ENCODE measurements around the gene E2F8.

E2F8 gene

DNA sequence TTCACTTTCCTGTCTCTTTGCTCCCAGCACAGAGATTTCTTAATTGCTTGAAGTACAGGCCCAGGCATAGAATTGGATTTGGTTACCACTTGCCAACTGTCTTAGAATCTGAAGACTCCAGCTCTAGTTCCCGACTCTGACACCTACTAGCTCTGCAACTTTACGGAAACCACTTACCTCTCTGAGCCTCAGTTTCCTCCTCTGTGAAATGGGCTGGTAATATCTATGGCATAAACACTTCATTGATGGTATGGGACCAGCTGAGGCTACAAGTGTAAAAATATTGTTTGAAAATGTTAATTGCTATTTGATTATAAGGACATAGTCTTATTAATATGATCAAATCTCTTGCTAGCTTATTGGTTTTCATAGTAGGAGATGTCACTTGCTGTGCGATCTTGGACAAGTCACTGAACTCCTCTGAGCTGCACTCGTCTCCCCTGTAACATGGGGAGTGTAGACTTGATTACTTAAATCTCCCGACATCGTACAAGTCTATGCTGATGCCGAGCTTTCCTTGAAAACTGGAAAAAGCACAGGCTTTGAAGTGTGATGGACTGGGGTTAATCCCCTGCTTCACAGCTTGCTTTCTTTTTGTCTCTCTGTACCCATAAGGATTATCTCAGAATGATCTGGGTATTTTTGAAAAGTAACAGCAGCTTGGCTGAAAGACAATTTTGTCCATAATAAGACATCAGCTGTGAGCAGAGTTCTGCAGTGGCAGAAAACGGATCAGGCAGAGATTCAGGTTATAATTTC is 11.8 kb upstream of the E2F8 start:
- DNase-seq: no peak

DNA sequence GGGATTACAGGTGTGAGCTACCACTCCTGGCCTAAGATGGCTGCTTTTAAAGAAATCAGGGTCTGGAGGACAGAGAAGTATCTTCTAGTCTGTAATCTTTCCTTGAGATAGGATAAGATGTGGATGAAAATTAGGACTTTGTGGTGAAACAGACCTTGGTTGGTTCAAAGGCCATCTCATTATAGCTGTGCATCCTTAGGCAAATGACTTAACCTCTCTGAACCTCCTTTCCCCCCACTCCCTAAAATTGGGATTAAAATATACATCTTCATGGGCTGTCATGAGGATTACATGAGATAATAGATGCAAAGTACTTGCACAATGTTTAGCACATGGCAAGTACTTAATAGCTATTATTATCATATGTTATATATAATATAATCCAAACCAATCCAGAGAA is 10.8 kb upstream of the E2F8 start:
- DNase-seq: no peak

DNA sequence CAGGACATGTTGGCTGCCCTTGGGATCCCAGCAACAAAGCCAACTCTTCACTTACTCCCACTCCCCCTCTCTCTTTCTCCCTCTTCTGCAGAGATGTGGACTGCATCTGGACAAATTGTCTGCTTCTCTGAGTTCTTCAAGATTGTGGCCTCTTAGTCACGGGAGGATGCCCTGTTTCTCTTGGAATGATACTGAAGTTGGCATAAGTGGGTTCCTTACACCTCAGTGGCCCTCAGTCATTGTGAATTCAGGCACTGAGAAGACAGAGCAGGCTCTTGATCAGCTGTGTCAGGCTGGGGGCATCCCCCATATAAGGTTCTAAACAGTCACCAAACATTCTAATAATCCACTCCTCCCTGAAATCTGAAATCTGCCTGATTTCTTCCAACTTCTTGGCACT is 6.1 kb upstream of the E2F8 start:
- DNase-seq: no peak

DNA sequence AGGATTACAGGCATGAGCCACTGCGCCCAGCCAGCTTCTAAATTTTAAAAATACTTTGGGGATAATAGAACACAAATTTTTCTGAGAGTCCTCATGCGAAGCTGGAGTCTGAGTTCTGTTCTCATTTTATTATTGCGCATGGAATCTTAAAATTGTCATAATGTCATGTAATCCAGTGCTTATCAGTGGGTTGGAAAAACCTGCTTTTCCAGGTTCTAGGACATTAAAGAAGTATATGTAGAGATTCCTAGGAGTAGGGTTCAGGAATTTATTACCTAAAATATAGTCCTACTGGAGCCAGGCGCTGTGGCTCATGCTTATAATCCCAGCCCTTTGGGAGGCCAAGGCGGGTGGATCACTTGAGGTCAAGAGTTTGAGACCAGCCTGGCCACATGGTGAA is 4.6 kb upstream of the E2F8 start:
- no peak for DNase-seq

DNA sequence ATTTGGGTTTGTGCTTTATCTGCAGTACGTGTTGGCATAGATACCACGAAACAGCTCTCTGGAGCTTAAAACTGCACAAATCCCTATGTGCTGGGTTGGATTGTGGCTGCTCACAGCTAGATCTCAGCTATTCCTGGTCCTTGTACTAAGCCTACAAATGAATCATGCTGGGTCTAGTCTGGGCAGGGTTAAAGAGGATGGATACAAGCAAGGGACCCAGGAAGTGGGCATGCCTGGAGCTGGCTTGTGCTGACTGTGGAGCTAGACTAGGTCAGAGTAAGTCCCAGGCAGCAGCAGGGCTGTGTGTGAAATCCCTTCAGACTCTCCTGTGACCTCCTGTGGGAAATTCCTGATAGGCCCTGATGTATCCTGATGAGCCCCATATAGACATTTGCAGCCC is 3.9 kb upstream of the E2F8 start:
- DNase-seq: no peak

DNA sequence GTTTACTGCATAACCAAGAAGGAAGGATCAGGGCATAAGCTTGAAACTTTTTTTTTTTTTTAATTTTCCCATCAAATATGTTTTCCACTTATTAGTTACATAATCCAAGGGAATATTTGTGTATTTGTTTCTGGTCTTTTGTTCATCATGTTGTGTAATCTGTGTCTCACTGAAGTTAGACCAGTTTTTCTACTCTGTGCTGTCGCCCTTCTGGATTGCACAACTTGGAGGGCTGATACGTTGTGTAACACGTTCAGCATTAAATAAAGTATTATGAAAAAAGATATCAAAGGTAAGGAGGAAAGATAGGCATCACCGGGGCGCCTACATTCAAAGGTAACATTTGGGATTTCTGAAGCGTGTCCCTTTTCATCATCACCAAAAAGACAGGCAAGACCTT is 3.3 kb upstream of the E2F8 start:
- DNase-seq: no peak

DNA sequence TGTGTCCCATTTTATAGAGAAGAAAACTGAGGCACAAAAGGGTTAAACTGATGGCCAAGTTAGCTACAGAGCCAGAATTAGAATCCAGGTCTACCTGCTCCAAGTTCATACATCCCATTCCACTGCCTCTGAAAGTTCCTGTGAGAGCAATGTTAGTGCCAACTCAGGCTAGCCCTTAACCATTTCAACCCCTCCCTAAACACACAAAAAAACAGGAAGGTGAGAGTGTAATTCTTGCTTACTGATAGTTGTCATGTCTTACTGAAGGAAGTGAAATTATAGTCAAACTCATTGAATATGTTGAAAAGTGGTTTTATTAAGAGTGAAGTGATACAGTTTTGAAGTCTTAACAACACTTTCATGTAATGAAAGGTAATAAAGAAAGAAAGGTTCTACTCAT is 2.9 kb upstream of the E2F8 start:
- DNase-seq: no peak

DNA sequence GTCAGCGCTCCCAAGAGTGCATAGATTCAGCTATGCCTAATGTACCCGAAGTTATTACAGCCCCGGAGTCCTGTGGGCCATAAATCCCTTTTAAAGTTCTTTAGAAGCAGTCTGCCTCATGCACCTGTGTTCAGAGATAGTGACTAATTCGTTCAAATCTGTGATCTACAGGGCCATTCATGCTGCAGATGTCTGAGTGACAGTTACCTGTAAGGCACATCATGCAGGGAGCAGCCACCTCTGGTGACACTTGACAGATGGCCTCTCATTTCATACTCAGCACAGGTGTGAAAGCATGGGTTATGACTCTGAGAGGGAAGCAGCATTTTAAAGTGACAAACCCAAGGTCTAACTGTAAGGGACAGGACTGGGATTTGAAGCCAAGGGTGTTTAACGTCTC is 2.4 kb upstream of the E2F8 start:
- no peak for DNase-seq

DNA sequence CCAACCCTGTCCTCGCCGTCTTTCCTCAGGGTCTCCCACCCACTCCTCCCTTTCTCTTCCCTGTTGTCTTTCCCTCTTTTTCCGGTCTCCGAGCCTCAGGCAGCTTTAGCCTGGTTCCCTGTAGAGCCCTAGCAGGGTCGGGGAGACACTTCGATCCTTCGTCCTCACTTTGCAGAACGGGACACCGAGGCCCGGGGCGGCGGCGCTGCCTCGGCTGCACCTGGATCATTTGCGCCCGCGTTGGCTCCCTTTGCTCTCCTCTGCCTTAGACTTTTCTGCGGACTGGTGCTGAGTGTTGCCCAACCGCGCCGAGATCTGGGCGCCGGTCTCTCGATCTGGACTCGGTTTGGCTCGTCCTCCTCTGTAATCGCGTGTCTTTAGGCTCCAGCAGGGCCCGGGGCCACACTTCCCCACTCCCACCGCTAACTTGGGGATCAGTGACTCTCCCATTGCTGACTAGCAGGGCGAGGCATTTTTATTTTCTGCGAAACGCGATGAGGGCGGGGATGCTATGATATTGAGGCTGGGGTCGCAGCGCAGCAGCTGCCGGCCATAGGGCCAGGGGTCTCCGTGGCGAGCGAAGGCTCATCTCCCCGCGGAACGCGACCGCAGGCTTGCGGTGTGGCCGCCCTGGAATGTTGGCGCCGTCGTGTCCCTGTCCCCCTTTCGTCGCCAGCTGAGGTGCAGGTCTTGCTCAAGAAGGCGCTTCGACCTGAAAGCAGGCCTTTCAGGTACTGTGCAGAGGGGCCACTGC is 1.6 kb upstream of the E2F8 start:
- no peak for DNase-seq

DNA sequence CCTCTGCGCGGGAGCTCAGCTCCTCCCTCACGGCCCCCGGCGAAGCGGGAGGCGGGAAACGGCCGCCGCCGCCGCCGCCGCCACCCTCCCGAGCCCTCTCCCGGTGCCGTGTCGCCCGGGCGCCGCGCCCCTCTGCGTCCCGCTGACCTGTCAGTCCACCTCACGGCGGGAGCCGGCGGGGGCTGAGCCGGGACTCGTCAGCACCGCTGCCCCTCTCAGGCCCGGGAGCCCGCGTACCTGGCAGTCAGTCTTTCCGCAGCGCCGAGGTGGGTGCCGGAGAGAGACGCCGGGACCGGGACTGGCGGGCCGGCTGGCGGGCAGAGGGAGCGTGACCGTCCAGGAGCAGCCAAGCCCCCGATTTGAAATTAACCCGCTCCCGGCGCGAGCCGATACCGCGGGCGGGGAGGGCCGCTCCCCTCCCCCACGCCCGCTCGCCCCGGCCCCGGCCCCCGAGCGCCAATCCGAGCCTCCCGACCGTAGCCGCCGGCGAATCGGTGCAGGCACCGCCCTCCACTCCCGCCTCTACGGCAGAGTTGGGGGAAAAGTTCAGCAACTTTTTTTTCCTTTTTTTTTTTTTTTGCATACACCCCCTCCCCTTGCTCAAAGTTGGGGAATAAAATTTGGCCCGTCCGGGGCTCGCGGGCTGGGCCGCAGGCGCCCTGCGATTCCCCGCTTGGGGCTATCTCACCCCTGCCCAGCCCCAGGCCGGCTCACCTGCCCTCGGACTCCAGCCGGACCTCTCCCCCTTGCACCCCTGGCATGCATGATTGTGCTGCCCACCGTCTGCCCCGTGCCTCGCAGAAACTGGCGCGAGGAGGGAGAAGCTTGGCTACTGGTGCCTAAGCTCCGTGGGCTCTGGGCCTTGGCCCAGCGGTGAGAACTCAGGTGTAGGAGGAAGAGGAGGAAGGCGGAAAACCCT is 774 bp upstream of the E2F8 start:
- no peak for DNase-seq

DNA sequence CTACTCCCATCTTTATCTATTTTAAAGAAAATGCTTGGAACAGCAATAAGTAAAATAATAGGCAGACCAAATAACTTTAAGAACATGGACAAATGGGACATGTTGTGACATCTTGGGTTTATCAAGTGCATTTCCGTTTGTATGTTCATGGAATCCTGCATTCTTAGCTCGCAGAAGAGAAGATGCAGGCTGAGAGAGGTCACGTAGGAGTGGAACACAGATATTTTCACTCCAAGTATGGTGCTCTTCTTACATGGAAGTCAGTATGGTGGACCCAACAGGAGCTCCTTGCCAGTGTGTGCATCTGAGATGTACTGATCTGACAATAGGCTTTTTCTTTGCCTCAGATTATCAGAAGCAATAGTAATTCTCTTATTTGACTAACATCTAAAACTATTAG is 1.7 kb downstream of the E2F8 start:
- no peak for DNase-seq

DNA sequence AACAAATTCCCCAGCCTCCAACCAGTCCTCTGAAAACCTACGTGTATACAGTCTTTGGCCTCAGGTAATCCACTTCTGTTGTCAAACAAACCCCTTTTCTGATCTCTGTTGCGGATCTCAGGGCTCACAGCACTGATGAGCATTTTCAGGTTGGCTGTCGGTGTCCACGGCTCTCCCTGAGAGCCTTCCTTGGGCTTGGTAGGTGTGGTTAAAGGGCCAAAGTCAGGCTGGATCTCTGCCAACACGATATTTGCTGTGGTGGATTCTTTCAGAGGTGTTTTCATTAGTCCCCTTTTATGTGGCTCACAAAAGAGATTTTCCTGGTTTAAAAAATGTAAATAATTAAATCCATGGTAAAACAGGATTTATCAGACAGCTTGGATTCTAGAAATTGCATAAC is 2.9 kb downstream of the E2F8 start:
- DNase-seq: no peak

DNA sequence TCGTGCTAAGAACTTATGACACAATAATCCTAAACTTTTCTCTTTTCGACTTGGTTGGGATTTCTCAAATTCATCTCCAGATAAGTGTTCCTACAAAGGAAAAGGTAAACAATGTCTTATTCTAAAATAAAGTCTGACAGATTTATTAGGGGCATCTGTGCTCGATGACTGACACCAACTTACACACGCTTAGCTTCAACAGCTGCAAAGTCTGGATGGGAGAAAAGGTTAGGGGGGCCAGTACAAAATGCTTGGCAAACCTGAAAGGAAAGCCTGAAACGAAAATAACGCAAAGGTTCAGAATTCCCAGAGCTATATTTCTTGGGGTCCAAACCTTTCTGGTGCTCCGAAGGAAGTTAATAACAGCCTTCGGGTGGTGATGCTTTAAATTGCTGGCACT is 3.4 kb downstream of the E2F8 start:
- DNase-seq: no peak

DNA sequence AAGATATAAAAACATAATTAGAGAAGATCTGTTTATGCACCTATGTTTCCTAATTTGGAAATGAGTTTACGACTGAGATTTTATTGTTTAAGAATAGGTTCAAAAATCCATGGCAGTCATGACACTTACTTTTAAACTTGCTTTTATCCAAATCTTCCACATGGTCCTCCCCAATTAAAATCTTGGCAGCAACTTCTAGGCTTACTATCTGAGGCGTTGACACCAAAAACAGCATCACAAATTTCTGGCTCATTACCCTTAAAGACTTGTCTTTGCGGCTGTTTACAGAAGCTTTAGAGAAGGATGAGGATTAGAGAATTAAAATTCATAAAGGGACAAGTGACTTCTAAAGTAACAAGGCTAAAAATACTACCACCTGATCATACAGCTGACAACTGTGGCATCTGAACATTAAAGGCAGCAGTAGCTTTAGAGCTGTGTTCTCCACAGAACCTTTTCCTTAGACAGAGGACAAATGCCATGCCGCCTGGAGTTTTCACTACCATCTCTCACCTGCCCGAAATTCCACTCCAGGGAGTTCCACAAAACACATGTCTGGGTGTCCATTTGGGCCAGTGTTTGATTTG is 6.4 kb downstream of the E2F8 start:
- DNase-seq: no peak

DNA sequence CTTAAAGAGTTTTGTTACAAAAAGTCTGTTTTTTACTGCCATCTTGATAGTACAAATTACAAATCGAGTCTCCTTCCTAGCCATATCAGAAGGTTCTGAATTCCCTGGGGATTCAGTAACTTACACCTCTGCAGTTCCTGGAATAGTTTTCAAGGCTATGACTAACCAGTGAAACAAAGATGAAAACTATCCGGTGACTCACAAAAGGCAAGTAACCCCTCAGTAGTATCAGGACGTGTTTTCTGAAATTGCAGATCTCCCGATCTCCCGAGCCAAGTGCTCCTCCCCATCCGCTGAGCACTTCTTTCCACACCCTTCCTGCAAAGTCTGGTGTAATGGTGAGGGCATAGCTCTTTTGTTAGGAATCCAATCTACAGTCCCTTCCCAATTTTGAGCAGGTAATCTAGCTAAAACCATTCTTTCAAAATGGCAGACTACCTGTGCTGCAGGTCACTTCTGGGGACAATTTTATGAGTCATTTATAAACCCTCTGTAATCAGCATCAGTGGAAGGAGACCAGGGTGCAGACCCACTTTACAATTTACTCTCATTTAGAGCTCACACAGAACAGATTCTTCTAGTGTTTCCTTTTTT is 7.7 kb downstream of the E2F8 start:
- no peak for DNase-seq

DNA sequence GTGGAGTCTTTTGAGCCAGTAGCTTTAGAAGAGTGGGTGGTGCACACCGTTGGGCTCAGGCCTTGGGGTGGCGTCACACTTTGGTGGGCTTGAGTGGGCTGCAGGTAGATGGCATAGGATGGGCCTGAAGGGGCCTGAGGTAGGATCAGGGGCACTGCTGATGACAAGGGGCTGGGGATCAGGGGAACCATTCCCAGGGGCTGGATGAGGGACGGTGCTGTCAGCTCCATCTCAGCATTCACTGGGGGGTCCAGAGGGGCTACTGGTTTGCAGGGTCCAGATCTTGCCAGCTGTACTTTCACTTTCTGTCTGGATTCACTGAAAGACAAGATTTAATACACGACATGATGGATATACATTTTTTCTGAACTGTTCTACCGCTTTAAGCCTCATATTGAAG is 11.1 kb downstream of the E2F8 start:
- no peak for DNase-seq

DNA sequence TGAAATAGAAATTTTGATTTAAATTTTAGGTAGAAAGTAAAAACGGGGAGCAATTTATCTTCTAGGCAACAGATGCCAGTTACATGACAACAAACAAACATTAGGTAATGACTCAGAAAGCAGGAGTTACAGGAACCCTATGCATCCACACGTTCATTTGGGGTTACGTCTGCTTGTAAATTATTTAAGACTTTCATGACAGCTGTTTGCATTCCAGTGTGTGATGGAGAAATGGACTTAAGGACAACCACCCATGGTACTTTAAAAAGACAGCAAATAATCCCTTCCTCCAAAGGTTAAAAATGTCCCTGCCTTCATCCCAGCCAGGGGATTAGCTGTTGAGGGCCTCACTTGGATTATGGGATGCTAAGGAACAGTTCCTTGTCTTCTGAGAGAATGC is 11.8 kb downstream of the E2F8 start:
- DNase-seq: no peak

DNA sequence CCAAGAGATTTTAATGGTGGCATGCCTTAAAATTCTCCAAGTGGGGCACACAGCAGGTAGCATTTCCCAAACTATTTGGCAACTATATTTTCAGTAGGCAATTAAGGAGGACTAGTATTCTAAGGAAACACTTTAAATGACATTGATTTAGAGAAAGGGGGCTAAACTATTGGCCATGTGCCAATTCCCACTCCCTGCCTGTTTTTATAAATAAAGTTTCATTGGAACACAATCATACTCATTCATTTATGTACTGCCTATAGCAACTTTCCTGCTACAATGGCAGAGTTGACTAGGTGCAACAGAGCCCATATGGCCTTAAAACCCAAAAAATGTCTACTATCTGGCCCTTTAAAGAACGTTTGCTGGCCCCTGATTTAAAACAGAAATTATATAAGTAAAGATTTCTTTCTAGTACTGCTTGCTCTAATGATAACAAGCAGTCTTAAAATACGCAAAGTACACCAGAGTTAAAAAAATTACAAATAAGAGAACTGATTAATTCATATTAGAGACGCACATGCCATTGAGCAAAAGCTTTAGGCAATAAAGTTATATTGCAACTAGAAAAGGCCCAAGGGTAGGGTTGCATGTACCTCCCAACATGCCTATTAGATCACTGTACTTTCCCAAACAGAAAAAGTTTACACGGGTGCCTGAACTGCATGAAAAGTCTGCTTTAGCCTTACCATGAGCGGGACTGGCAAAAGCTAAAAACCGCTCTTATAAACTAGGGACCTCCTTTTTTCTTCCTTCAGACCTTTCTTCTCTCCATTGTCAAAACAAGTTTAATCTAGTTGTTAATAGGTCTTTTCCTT is 14.2 kb downstream of the E2F8 start:
- no peak for DNase-seq

DNA sequence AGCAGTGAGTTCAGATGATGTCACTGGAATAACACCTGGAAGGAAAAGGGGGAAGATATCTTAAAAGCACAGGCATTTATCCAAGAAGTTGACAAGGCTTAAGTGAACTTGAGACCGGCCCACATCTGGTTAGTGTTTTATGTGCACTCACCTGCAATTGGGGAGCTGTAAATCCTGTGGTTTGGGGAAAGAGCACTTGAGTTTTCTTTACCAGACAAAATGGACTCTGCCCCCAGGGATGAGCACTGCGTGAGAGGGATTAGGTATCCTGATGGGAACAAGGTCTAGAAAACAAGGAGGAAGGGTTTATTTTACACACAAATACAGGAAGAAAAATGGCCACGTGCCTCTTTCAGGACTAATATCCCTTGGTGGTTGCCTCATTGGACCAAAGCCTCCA is 15.2 kb downstream of the E2F8 start:
- DNase-seq: no peak

DNA sequence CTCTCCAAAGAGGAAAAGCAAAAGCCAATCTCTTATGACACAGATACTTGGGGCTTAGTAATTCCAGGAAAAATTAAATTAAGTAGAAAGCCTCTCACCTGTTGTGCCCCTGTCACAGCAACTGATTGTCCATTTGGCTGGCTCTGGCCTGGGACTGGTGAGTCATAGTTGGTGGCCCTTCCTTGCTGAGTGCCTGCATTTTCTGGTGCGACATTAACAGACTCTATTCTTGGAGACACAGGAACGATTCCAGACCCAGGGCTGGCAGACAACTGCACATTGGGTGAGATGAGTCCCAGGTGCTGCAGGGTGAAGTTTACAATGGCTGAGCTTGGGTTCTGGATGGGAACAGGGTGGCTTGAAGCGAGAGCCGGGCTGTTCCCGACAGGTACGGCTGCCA is 15.6 kb downstream of the E2F8 start:
- no peak for DNase-seq

DNA sequence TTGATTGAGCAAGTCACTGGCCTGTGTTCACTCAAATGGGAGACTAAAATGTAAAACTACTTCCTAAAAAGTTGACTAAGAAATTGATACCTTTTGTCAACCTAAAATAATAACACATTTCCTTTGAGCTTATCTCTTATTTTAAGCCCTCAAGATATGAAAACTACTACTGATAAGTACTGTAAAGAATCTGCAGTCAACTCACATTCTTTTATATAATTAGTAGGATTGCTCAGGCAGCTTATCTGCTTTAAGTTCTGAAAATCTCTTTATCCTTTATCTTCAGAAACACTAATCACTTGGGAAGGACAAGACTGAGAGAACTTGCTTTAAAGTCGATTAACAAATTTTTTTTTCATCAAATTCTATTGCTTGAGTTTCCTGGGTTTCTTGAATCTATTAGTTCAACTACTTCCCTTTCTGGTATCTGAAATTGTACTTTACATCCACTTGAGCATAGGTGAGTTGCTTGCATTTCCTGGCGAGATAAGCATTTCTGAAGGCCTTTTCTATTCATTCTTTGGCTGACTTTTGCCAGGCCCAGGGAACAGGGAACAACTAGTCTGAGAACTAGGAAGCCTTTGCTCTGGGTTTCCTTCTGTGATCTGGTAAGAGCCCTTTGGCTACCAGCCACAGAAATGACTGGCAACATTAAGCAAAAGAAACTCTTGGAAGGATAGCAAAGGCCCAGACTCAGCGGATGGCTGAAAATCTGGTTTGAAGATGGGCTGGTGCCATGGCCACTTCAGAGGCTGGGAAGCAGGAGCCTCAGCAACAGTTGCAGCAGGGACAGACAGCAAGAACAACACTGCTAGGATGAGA is 19.6 kb downstream of the E2F8 start:
- no peak for DNase-seq

All from CD4-positive, alpha-beta T cell treated with Interferon alpha-2 for 1 hour (primary cell).